K562 (cell line): ENCODE results near the gene PRRC2A. TPM values are rescaled to one million over a fixed set of nuclear protein-coding genes. Genes with fewer than 3 reads are reported as not detected.
A peak's percentile ranks its signal among the peaks of the same experiment; 100 is the strongest.

Source experiments
- ATF7 ChIP-seq: fragments of 450-650 bp; IDR thresholded peaks from 2 replicates; pipeline ENCODE4 v1.7.1; 2014; ENCODE audit warnings: mild to moderate bottlenecking, moderate library complexity
- DACH1 ChIP-seq: fragments of 450-650 bp; IDR thresholded peaks from 2 replicates; pipeline ENCODE4 v1.6.1; 2018; ENCODE audit not compliant: partially characterized antibody
- NR3C1 ChIP-seq: sonication (generic); formaldehyde crosslinking; IDR thresholded peaks from 2 replicates; pipeline ENCODE4 v1.8.1; 2022; ENCODE audit warnings: missing genetic modification reagents
- RHOXF2B ChIP-seq: fragments of 250-450 bp; sonication (Bioruptor Pico); conservative IDR thresholded peaks from 2 replicates; pipeline ENCODE4 v1.5.1; 2021
- ZKSCAN8 ChIP-seq: fragments of 200-800 bp; sonication (Bioruptor generic); IDR thresholded peaks from 2 replicates; pipeline ENCODE4 v1.6.1; 2016; ENCODE audit warnings: missing genetic modification characterization, missing compliant biosample characterization
- ZNF764 ChIP-seq: fragments of 250-450 bp; sonication (Bioruptor Pico); IDR thresholded peaks from 2 replicates; pipeline ENCODE4 v1.4.0; 2020; ENCODE audit warnings: low read depth, mild to moderate bottlenecking, moderate library complexity
- polyA plus RNA-seq, 8 experiments: library from polyadenylated mRNA; depleted of rRNA in 4 of 8; stranded (reverse) in 5 of 8; unstranded in 3 of 8; fragments of >200 nt; fragmentation: Nextera tagmentation in 2 of 8; fragmentation: Illumina TruSeq in 1 of 8; extraction: Ambion mirVana in 2 of 8; extraction: Trizol in 1 of 8; gene quantifications; 2 replicates each; pipeline versions ENCODE4 v1.2.1 to v1.2.3, GENCODE V29; 2011 to 2014; ENCODE audit warnings: inconsistent platforms in 1 of 8, missing spikeins in 1 of 8
- total RNA-seq, 7 experiments: library from RNA; depleted of rRNA in 6 of 7; stranded (reverse); fragments of >200 nt in 6 of 7; fragmentation: Illumina TruSeq in 2 of 7; extraction: Trizol in 2 of 7; gene quantifications; 2 replicates each; pipeline versions ENCODE4 v1.2.1 to v1.2.3, GENCODE V29; 2011 to 2021; ENCODE audit warnings: low replicate concordance in 1 of 7
- TF ChIP-seq, protein P1 (sequence below): IDR thresholded peaks from 2 replicates; pipeline ENCODE4 v1.6.1; 2016; ENCODE audit warnings: missing genetic modification characterization, missing compliant biosample characterization
- TF ChIP-seq, protein P2 (sequence below): fragments of 200-800 bp; sonication (Bioruptor generic); IDR thresholded peaks from 2 replicates; pipeline ENCODE4 v1.6.1; 2016; ENCODE audit warnings: missing genetic modification characterization, missing compliant biosample characterization
- TF ChIP-seq, protein P3 (sequence below), 2 experiments: fragments of 450-650 bp; formaldehyde crosslinking in 1 of 2; IDR thresholded peaks; 2 replicates each; pipeline versions ENCODE4 v1.4.0 to v1.6.1; 2014 to 2020; ENCODE audit warnings: mild to moderate bottlenecking in 2 of 2, borderline replicate concordance in 1 of 2, low read depth in 1 of 2
- TF ChIP-seq, protein P4 (sequence below): IDR thresholded peaks from 2 replicates; pipeline ENCODE4 v1.6.1; 2011; ENCODE audit not compliant: insufficient read length; ENCODE audit errors: extremely low read depth

The PRRC2A gene
- total and polyA plus RNA-seq, 9 of the 15 experiments (the other 6 are each of a cell fraction or from before 2014, with no cell fraction given), result 1.0 to 332 (median 63.0) TPM

DNA sequence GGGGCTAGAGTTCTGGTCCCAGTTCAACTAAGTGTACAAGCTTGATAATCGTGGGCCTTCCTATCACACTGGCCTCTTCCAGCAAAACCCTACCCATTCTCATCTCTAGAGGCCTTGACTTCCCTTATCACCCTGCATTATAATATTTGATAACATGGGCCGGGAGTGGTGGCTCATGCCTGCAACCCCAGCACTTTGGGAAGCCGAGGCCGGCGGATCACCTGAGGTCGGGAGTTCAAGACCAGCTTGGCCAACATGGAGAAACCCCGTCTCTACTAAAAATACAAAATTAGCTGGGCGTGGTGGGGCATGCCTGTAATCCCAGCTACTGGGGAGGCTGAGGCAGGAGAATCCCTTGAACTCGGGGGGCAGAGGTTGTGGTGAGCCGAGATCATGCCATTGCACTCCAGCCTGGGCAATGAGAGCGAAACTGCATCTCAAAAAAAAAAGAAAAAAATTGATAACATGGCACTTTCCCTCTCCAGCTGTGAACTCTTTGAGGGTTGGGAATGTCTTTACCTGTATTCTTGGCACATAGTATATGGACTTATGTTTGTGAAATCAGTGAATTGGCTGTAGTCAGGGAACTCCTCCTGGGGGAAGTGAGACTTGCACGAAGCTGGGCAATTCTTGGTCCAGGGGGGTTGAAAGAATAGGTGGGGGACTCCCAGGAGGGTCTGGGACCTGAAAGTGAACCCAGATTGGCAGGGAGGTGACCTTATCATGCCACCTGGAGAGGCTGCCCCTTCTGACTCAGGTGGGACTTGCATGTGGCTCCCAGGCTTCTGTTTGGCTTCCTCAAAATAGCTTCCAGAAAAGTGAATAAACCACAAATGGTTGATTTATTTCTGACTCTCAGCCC lies 41.0 kb downstream of the PRRC2A start (continued):
- TF ChIP-seq ATF7, result no peak
- no peak for TF ChIP-seq ZNF764 (CRISPR knock-in tag)
- TF ChIP-seq, protein P1, sequence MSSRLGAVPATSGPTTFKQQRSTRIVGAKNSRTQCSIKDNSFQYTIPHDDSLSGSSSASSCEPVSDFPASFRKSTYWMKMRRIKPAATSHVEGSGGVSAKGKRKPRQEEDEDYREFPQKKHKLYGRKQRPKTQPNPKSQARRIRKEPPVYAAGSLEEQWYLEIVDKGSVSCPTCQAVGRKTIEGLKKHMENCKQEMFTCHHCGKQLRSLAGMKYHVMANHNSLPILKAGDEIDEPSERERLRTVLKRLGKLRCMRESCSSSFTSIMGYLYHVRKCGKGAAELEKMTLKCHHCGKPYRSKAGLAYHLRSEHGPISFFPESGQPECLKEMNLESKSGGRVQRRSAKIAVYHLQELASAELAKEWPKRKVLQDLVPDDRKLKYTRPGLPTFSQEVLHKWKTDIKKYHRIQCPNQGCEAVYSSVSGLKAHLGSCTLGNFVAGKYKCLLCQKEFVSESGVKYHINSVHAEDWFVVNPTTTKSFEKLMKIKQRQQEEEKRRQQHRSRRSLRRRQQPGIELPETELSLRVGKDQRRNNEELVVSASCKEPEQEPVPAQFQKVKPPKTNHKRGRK (tag), result no peak
- TF ChIP-seq RHOXF2B, result 0 out of 2 replicates have a peak, but pooled peaks have one; percentile 9
- TF ChIP-seq, protein P2, sequence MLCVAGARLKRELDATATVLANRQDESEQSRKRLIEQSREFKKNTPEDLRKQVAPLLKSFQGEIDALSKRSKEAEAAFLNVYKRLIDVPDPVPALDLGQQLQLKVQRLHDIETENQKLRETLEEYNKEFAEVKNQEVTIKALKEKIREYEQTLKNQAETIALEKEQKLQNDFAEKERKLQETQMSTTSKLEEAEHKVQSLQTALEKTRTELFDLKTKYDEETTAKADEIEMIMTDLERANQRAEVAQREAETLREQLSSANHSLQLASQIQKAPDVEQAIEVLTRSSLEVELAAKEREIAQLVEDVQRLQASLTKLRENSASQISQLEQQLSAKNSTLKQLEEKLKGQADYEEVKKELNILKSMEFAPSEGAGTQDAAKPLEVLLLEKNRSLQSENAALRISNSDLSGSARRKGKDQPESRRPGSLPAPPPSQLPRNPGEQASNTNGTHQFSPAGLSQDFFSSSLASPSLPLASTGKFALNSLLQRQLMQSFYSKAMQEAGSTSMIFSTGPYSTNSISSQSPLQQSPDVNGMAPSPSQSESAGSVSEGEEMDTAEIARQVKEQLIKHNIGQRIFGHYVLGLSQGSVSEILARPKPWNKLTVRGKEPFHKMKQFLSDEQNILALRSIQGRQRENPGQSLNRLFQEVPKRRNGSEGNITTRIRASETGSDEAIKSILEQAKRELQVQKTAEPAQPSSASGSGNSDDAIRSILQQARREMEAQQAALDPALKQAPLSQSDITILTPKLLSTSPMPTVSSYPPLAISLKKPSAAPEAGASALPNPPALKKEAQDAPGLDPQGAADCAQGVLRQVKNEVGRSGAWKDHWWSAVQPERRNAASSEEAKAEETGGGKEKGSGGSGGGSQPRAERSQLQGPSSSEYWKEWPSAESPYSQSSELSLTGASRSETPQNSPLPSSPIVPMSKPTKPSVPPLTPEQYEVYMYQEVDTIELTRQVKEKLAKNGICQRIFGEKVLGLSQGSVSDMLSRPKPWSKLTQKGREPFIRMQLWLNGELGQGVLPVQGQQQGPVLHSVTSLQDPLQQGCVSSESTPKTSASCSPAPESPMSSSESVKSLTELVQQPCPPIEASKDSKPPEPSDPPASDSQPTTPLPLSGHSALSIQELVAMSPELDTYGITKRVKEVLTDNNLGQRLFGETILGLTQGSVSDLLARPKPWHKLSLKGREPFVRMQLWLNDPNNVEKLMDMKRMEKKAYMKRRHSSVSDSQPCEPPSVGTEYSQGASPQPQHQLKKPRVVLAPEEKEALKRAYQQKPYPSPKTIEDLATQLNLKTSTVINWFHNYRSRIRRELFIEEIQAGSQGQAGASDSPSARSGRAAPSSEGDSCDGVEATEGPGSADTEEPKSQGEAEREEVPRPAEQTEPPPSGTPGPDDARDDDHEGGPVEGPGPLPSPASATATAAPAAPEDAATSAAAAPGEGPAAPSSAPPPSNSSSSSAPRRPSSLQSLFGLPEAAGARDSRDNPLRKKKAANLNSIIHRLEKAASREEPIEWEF (CRISPR knock-in tag), result no peak
- TF ChIP-seq NR3C1 (CRISPR knock-in tag), result no peak
- no peak for TF ChIP-seq ZKSCAN8 (CRISPR knock-in tag)
- TF ChIP-seq, protein P3, sequence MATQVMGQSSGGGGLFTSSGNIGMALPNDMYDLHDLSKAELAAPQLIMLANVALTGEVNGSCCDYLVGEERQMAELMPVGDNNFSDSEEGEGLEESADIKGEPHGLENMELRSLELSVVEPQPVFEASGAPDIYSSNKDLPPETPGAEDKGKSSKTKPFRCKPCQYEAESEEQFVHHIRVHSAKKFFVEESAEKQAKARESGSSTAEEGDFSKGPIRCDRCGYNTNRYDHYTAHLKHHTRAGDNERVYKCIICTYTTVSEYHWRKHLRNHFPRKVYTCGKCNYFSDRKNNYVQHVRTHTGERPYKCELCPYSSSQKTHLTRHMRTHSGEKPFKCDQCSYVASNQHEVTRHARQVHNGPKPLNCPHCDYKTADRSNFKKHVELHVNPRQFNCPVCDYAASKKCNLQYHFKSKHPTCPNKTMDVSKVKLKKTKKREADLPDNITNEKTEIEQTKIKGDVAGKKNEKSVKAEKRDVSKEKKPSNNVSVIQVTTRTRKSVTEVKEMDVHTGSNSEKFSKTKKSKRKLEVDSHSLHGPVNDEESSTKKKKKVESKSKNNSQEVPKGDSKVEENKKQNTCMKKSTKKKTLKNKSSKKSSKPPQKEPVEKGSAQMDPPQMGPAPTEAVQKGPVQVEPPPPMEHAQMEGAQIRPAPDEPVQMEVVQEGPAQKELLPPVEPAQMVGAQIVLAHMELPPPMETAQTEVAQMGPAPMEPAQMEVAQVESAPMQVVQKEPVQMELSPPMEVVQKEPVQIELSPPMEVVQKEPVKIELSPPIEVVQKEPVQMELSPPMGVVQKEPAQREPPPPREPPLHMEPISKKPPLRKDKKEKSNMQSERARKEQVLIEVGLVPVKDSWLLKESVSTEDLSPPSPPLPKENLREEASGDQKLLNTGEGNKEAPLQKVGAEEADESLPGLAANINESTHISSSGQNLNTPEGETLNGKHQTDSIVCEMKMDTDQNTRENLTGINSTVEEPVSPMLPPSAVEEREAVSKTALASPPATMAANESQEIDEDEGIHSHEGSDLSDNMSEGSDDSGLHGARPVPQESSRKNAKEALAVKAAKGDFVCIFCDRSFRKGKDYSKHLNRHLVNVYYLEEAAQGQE (IDR thresholded peaks at IDR 0.05; ENCODE audit: borderline replicate concordance), result no peak
- TF ChIP-seq, protein P3 (CRISPR knock-in tag; IDR thresholded peaks at IDR 0.05; ENCODE audit: low read depth), result no peak
- TF ChIP-seq, protein P4, sequence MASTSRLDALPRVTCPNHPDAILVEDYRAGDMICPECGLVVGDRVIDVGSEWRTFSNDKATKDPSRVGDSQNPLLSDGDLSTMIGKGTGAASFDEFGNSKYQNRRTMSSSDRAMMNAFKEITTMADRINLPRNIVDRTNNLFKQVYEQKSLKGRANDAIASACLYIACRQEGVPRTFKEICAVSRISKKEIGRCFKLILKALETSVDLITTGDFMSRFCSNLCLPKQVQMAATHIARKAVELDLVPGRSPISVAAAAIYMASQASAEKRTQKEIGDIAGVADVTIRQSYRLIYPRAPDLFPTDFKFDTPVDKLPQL, result no peak
- no peak for TF ChIP-seq DACH1
